ENCODE data around the gene BTG1. TPM values are rescaled to one million over a fixed set of nuclear protein-coding genes. Genes with fewer than 3 reads are reported as not detected.
A peak's percentile ranks its signal among the peaks of the same experiment; 100 is the strongest.
"Not testable (repeated sequence)": the region's sequence is repeated elsewhere in the genome, so short reads cannot be mapped to it uniquely, and the experiment has no call there.

Gene BTG1
- total and polyA plus RNA-seq, 4 donors, result 25.7 to 86.9 (median 63.6) TPM

DNA sequence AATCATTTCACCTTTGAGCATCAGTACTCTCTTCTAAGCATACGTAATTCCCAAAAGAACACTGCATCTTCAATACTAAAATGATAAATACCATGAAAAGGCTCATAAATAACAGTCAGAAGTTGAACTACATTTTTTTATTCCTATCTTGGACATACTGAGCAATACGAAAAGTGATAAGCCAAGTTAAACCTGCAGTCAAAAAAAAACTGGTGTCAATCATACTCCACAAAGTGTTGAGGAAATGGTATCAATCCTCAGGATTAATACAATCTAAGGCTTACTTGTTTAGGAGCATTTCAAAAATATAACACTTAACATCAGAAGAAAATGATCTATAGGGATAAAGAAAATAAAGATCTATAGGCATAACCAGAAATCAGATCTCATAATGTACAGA lies 5.5 kb downstream of the BTG1 start:
- H3K4me1 ChIP-seq (ENCODE audit: control insufficient read depth in 1 of 2, insufficient read depth in 2 of 2, low read length in 2 of 2), result peaks cover 2 to 11% of the 10 kb centered on the region in 2 donors
- H3K27me3 ChIP-seq (ENCODE audit: control insufficient read depth in 1 of 2, insufficient read depth in 2 of 2, low read length in 1 of 2), result no peaks in the 10 kb centered on the region
- intact Hi-C loops (cut with DNase I), result loop anchor here (5.0 to 10.0 kb wide), 7 partner anchors 78 to 758 kb away; no protein-coding TSS in a partner anchor
- H3K27ac ChIP-seq (ENCODE audit: low read depth in 1 of 2, low read length in 2 of 2), result no peak overlapping the region
- 26 to 43% methylated on average over 2 of the region's 2 CpGs for WGBS, 2 donors
- no peak for ATAC-seq (ENCODE audit: low FRiP score)
- H3K4me3 ChIP-seq (ENCODE audit: low read length in 2 of 2), result peak overlapping the region; percentile 72 to 87
- H3K9me3 ChIP-seq (ENCODE audit: control insufficient read depth, low read length), result no peaks in the 10 kb centered on the region
- no peaks in the 10 kb centered on the region for H3K36me3 ChIP-seq (ENCODE audit: control insufficient read depth in 1 of 2, insufficient read depth in 2 of 2, low read length in 1 of 2)
- DNase-seq, result no peak

DNA sequence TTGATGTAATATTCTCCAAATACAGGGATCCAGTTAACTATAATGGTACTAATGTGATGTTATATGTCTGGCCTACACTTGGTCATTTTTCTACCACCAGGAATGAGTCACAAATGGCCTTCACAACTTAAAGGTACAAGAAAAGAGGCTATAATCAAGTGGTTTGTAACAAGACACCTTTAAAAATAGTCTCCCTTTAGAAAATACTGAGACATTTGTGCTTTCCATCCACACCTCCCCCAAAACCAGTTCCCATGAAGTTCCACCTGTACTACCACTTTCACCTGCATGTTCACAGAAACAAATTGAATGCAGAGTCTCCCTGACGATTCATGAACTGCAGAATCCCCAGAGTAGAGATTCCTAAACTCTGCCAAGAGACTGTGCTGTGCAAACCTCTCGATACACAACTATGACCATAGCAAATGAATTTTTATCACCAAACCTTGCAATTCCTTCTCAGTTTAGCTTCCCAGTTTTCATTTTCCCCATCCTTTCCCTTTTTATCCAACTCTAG lies 6.0 kb downstream of the BTG1 start:
- DNase-seq, result no peak
- Histone ChIP-seq H3K4me3 (ENCODE audit: low read length in 2 of 2) (peak overlapping the region; percentile 72 to 87), H3K36me3 (ENCODE audit: control insufficient read depth in 1 of 2, insufficient read depth in 2 of 2, low read length in 1 of 2) (no peaks in the 10 kb centered on the region), H3K27ac (ENCODE audit: low read depth in 1 of 2, low read length in 2 of 2) (no peak overlapping the region), H3K9me3 (ENCODE audit: control insufficient read depth, low read length) (no peaks in the 10 kb centered on the region), H3K27me3 (ENCODE audit: control insufficient read depth in 1 of 2, insufficient read depth in 2 of 2, low read length in 1 of 2) (no peaks in the 10 kb centered on the region), H3K4me1 (ENCODE audit: control insufficient read depth in 1 of 2, insufficient read depth in 2 of 2, low read length in 2 of 2) (peaks cover 2 to 11% of the 10 kb centered on the region in 2 donors)
- WGBS, 2 donors, result 3 to 4% methylated on average over 2 of the region's 2 CpGs
- no peak for ATAC-seq (ENCODE audit: low FRiP score)
- intact Hi-C loops (cut with DNase I), result loop anchor here (5.0 to 10.0 kb wide), 7 partner anchors 77 to 757 kb away; no protein-coding TSS in a partner anchor

DNA sequence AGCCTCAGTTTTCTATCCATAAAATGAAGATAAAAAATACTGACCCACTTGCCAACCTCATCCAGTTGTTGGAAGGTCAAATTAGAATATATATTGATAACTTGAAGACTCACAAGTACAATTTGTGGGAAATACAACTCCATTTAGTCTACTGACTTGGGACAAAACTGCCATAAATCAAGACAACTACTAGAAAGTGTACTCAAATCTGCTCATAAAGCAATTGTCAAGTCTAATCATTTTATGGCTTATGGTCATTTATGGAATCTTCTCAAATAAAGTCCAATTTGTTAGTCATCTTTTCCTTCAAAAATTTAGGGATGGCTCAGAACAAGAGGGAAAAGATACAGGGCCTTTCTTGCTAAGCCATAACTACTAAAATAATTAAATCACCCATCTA lies 7.0 kb downstream of the BTG1 start:
- H3K27me3 ChIP-seq (ENCODE audit: control insufficient read depth in 1 of 2, insufficient read depth in 2 of 2, low read length in 1 of 2), result no peaks in the 10 kb centered on the region
- intact Hi-C loops (cut with DNase I), result no loop called here
- H3K9me3 ChIP-seq (ENCODE audit: control insufficient read depth, low read length), result no peaks in the 10 kb centered on the region
- peak overlapping the region in 1 of 2 donors; percentile 26 for H3K4me3 ChIP-seq (ENCODE audit: low read length in 2 of 2)
- peaks cover 4 to 18% of the 10 kb centered on the region in 2 donors for H3K4me1 ChIP-seq (ENCODE audit: control insufficient read depth in 1 of 2, insufficient read depth in 2 of 2, low read length in 2 of 2)
- DNase-seq, result no peak
- H3K36me3 ChIP-seq (ENCODE audit: control insufficient read depth in 1 of 2, insufficient read depth in 2 of 2, low read length in 1 of 2), result no peaks in the 10 kb centered on the region
- ATAC-seq (ENCODE audit: low FRiP score), result no peak
- no peak overlapping the region for H3K27ac ChIP-seq (ENCODE audit: low read depth in 1 of 2, low read length in 2 of 2)

DNA sequence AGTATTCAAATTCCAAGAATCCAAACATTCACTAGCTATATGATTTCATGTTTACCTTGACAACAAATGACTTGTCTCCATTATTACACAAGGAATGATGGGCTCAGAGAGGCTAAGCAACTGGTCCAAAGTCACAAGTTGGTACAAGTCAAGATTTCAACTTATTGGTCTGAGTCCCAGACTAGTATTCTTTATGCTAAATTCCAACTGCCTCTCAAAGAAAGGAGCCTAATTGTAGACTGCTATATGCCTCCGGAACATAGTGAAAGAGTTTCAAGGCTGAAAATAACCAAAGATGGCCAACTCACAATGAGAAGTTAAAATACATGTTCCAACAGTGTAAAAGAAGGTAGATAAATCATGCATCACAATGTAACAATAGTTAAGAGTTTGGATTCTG lies 7.5 kb downstream of the BTG1 start:
- no peak for DNase-seq
- Histone ChIP-seq H3K27me3 (ENCODE audit: control insufficient read depth in 1 of 2, insufficient read depth in 2 of 2, low read length in 1 of 2) (no peaks in the 10 kb centered on the region), H3K27ac (ENCODE audit: low read depth in 1 of 2, low read length in 2 of 2) (peak overlapping the region in 1 of 2 donors; percentile 14), H3K9me3 (ENCODE audit: control insufficient read depth, low read length) (no peaks in the 10 kb centered on the region), H3K36me3 (ENCODE audit: control insufficient read depth in 1 of 2, insufficient read depth in 2 of 2, low read length in 1 of 2) (no peaks in the 10 kb centered on the region), H3K4me1 (ENCODE audit: control insufficient read depth in 1 of 2, insufficient read depth in 2 of 2, low read length in 2 of 2) (peaks cover 4 to 19% of the 10 kb centered on the region in 2 donors), H3K4me3 (ENCODE audit: low read length in 2 of 2) (peak overlapping the region in 1 of 2 donors; percentile 26)
- intact Hi-C loops (cut with DNase I), result no loop called here
- no peak for ATAC-seq (ENCODE audit: low FRiP score)
- 81 to 86% methylated on average over 1 of the region's 1 CpG for WGBS, 2 donors

DNA sequence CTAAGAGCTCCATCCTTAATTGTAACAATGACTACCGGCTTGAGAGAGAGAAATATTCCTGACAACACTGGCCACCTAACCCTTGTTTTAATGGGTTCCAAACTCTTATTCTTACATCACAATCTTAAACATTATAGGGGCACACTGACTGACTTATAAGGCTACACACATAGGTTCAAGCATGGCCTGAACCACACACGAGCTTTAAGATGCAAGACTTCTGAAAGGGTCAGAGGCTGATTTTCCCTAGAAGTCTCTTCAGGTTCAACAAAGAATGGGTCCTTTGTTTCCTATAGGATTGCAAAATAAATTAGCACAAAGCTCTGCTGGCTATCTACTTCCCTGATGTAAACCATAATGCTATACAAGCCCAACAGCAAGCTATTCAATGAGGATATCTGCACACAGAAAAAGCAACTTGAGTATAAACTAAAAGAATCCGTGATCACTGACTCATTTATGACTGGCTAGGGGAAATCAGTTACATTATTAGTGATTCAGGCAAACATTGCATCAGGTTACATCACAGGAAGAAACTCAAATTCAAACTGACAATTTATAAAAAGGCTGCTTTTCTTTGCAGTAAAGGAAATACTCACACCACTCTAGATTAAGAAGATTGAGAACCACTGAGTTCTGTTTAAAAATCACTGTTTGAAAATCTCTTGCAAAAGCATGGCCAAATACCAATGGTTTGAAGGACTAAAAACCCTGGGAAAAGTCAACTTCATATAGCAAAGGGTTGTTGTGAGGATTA lies 8.5 kb downstream of the BTG1 start:
- no peaks in the 10 kb centered on the region for H3K36me3 ChIP-seq (ENCODE audit: control insufficient read depth in 1 of 2, insufficient read depth in 2 of 2, low read length in 1 of 2)
- 65 to 68% methylated on average over 3 of the region's 3 CpGs for WGBS, 2 donors
- ATAC-seq (ENCODE audit: low FRiP score) (no peak), DNase-seq (no peak)
- peak overlapping the region; percentile 10 to 14 for H3K4me3 ChIP-seq (ENCODE audit: low read length in 2 of 2)
- intact Hi-C loops (cut with DNase I), result no loop called here
- H3K9me3 ChIP-seq (ENCODE audit: control insufficient read depth, low read length), result no peaks in the 10 kb centered on the region
- no peak overlapping the region for H3K27ac ChIP-seq (ENCODE audit: low read depth in 1 of 2, low read length in 2 of 2)
- peaks cover 4 to 19% of the 10 kb centered on the region in 2 donors for H3K4me1 ChIP-seq (ENCODE audit: control insufficient read depth in 1 of 2, insufficient read depth in 2 of 2, low read length in 2 of 2)
- no peaks in the 10 kb centered on the region for H3K27me3 ChIP-seq (ENCODE audit: control insufficient read depth in 1 of 2, insufficient read depth in 2 of 2, low read length in 1 of 2)

DNA sequence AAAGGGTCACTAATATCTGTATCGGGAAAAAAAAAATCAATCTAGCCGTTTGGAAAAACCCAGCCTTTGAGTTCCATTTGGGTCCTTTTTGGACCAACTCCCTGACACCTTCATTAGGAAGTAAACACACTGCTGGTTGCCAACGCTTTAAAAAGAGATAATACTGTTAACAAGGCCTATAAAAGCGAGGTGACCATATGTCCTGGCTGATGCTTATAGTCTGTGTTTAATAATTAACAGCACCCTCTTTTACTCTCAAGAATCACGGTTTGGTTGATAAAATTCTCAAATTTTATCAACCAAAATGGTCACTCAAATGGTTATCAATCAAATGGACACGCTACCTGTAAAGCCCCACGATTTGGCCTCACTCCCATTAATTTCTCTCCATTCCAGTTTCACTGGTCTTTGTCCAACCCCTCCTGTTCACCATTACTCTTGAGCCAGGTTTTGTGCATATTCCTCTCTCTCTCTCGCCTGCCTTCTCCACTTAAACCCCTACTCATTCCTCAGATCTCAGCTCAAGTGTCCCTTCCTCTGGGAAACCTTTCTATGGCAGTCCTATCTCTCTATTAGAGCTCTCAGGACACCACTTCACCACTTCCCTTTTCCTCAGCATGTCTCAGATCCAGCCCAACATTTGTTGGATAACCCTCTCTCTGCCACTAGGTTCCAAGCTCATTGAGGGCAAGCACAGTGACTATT lies 9.5 kb downstream of the BTG1 start:
- no peak overlapping the region for H3K27ac ChIP-seq (ENCODE audit: low read depth in 1 of 2, low read length in 2 of 2)

DNA sequence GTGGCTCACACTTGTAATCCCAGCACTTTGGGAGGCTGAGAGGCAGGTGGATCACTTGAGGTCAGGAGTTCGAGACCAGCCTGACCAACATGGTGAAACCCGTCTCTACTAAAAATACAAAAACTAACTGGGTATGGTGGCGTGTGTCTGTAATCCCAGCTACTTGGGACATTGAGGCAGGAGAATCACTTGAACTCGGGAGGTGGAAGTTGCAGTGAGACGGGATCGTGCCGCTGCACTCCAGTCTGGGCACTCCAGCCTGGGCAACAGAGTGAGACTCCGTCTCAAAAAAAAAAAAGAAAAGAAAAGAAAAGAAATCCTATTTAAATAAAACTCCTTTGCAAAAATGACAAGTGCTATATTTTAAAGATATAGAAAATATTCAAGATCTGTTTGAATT lies 10.1 kb downstream of the BTG1 start:
- H3K27ac ChIP-seq (ENCODE audit: low read depth in 1 of 2, low read length in 2 of 2); H3K4me3 ChIP-seq (ENCODE audit: low read length in 2 of 2); H3K36me3 ChIP-seq (ENCODE audit: control insufficient read depth in 1 of 2, insufficient read depth in 2 of 2, low read length in 1 of 2); H3K9me3 ChIP-seq (ENCODE audit: control insufficient read depth, low read length); H3K27me3 ChIP-seq (ENCODE audit: control insufficient read depth in 1 of 2, insufficient read depth in 2 of 2, low read length in 1 of 2); ATAC-seq (ENCODE audit: low FRiP score); DNase-seq: not testable (repeated sequence)
- 94 to 96% methylated on average over 8 of the region's 8 CpGs for WGBS, 2 donors
- peaks cover 4 to 27% of the 10 kb centered on the region in 2 donors for H3K4me1 ChIP-seq (ENCODE audit: control insufficient read depth in 1 of 2, insufficient read depth in 2 of 2, low read length in 2 of 2)
- intact Hi-C loops (cut with DNase I), result loop anchor here in 1 of 2 donors (2.0 kb wide), 1 partner anchor 319 kb away; no protein-coding TSS in a partner anchor

More for the DNA sequence above, 9.5 kb downstream of the BTG1 start:
- peaks cover 4 to 22% of the 10 kb centered on the region in 2 donors for H3K4me1 ChIP-seq (ENCODE audit: control insufficient read depth in 1 of 2, insufficient read depth in 2 of 2, low read length in 2 of 2)
- WGBS, 2 donors, result 85 to 90% methylated on average over 8 of the region's 8 CpGs
- H3K4me3 ChIP-seq (ENCODE audit: low read length in 2 of 2), result no peak overlapping the region
- ATAC-seq (ENCODE audit: low FRiP score) (no peak), DNase-seq (no peak)
- H3K36me3 ChIP-seq (ENCODE audit: control insufficient read depth in 1 of 2, insufficient read depth in 2 of 2, low read length in 1 of 2), result no peaks in the 10 kb centered on the region
- H3K27me3 ChIP-seq (ENCODE audit: control insufficient read depth in 1 of 2, insufficient read depth in 2 of 2, low read length in 1 of 2), result no peaks in the 10 kb centered on the region
- intact Hi-C loops (cut with DNase I), result no loop called here
- H3K9me3 ChIP-seq (ENCODE audit: control insufficient read depth, low read length), result no peaks in the 10 kb centered on the region

DNA sequence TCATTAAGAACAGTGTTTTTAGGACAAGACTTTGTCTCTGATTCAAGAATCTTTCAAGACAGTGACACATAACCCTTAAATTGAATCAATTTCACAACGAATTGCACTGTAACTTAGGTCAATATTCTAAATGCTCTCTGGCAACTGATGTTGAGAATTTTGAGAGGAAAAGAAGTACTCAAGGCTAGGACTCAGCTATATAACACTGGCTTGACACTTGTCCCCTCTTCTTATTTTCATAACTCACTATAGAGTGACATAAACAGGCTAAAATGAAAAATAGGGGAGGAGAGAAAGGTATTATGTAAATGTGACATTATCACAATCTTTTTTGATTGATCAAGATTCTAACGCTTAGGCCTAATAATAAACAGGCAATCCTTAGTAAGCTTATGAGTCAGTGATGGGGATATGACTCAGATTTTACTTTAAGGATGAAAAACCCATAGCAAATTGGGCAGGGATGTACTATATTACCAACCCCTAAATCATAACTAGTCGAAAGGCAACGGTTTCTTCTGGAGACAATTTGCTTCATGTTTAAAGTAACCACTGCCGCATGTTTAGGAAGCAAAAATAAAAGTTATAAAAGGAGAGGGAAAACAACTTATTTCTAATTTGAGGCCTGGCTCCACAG lies 10.9 kb downstream of the BTG1 start:
- no peaks in the 10 kb centered on the region for H3K27me3 ChIP-seq (ENCODE audit: control insufficient read depth in 1 of 2, insufficient read depth in 2 of 2, low read length in 1 of 2)
- H3K4me1 ChIP-seq (ENCODE audit: control insufficient read depth in 1 of 2, insufficient read depth in 2 of 2, low read length in 2 of 2), result peaks cover 4 to 27% of the 10 kb centered on the region in 2 donors
- intact Hi-C loops (cut with DNase I), result loop anchor here in 1 of 2 donors (2.0 kb wide), 1 partner anchor 318 kb away; no protein-coding TSS in a partner anchor
- ATAC-seq (ENCODE audit: low FRiP score), result no peak
- H3K9me3 ChIP-seq (ENCODE audit: control insufficient read depth, low read length), result no peaks in the 10 kb centered on the region
- WGBS, 2 donors, result 21 to 23% methylated on average over 5 of the region's 5 CpGs
- no peaks in the 10 kb centered on the region for H3K36me3 ChIP-seq (ENCODE audit: control insufficient read depth in 1 of 2, insufficient read depth in 2 of 2, low read length in 1 of 2)
- H3K4me3 ChIP-seq (ENCODE audit: low read length in 2 of 2), result no peak overlapping the region
- H3K27ac ChIP-seq (ENCODE audit: low read depth in 1 of 2, low read length in 2 of 2), result no peak overlapping the region
- DNase-seq, result no peak

Measured in aorta (tissue), 5 donors.